ENCODE measurements around the gene MAPKBP1. TPM values are rescaled to one million over a fixed set of nuclear protein-coding genes. Genes with fewer than 3 reads are reported as not detected.

The MAPKBP1 gene
- total and polyA plus RNA-seq, 2 of the 13 experiments (the other 11 are each of a cell fraction or from before 2014, with no cell fraction given), result 3.0 to 7.3 TPM

DNA sequence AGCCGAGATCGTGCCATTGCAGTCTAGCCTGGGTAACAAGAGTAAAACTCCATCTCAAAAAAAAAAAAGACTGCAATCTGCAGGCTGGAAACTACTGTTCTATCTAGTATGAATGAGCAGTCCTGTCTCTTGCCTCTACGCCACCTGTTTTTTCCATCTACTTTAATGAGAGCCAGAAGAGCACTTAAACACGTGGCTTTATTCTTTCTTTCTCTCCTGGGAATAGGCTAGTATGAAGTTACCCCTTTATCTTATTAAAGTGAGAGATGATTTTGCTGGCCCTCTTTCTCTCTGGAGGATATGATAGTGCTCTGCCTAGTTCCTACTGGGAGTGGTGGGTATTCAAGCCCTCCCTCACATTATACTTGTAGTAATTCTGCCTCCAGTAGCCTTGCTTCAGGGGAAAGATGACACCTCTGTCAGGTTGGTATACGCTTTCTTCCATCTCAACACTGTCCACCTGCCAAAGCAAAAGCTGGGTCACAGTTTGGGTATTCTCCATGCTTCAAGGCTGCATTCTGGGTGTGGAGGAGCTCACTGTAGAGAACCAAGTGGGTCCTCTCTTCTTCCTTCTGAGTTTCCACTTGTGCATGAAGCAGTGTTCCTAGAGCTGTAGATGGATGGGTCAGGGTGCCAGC lies 17.8 kb downstream of the MAPKBP1 start:
- Histone ChIP-seq H3K4me3 (replicated peaks in 1 of 3; ENCODE audit: insufficient read depth in 1 of 3, low read depth in 2 of 3, low read length in 3 of 3) (no peak overlapping the region), H3K9me3 (ENCODE audit: low read length) (no peaks in the 10 kb centered on the region), H3K4me2 (ENCODE audit: low read depth, low read length) (no peak overlapping the region), H2AFZ (ENCODE audit: low read length) (no peak overlapping the region), H3K27me3 (ENCODE audit: control insufficient read depth in 1 of 2, insufficient read depth in 2 of 2, low read length in 2 of 2) (no peaks in the 10 kb centered on the region), H3K4me1 (ENCODE audit: insufficient read depth, low read length) (peaks cover 47% of the 10 kb centered on the region), H3K27ac (ENCODE audit: extremely low read length, insufficient read depth, low read length) (no peak overlapping the region), H3K9ac (ENCODE audit: insufficient read depth, low read depth, low read length) (no peak overlapping the region), H4K20me1 (ENCODE audit: insufficient read depth, low read length) (no peaks in the 10 kb centered on the region), H3K36me3 (replicated peaks in 1 of 2; ENCODE audit: control insufficient read depth in 1 of 2, insufficient read depth in 2 of 2, low read length in 2 of 2) (no peaks in the 10 kb centered on the region), H3K79me2 (ENCODE audit: insufficient read depth, low read length) (peaks cover 2% of the 10 kb centered on the region)
- CTCF ChIA-PET (ENCODE audit: low intra/inter-chr PET ratio, low total read pairs), result no interaction called here
- WGBS (ENCODE audit: low lambda C conversion rate), result 97% methylated on average over 5 of the region's 5 CpGs
- FAIRE-seq (no peak), ATAC-seq (no peak), DNase-seq (ENCODE audit: low spot score) (no peak)
- BruUV-seq (replicated peaks), result no TSS peak
- no peak for TF ChIP-seq MED8 (CRISPR knock-in tag; IDR thresholded peaks at IDR 0.05; ENCODE audit: insufficient replicate concordance)
- TF ChIP-seq, protein P1, sequence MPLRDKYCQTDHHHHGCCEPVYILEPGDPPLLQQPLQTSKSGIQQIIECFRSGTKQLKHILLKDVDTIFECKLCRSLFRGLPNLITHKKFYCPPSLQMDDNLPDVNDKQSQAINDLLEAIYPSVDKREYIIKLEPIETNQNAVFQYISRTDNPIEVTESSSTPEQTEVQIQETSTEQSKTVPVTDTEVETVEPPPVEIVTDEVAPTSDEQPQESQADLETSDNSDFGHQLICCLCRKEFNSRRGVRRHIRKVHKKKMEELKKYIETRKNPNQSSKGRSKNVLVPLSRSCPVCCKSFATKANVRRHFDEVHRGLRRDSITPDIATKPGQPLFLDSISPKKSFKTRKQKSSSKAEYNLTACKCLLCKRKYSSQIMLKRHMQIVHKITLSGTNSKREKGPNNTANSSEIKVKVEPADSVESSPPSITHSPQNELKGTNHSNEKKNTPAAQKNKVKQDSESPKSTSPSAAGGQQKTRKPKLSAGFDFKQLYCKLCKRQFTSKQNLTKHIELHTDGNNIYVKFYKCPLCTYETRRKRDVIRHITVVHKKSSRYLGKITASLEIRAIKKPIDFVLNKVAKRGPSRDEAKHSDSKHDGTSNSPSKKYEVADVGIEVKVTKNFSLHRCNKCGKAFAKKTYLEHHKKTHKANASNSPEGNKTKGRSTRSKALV (CRISPR knock-in tag; IDR thresholded peaks at IDR 0.05), result no peak
- TF ChIP-seq ZBTB42 (CRISPR knock-in tag; IDR thresholded peaks at IDR 0.05), result no peak
- in situ Hi-C loops (cut with HindIII; ENCODE audit: extremely low pct_ligation_motif_present, low pct_unique_long_range_greater_than_20kb), result no loop called here
- intact Hi-C loops (cut with micrococcal nuclease; ENCODE audit: unreplicated experiment), result no loop called here
- POLR2A ChIA-PET, result no interaction called here

DNA sequence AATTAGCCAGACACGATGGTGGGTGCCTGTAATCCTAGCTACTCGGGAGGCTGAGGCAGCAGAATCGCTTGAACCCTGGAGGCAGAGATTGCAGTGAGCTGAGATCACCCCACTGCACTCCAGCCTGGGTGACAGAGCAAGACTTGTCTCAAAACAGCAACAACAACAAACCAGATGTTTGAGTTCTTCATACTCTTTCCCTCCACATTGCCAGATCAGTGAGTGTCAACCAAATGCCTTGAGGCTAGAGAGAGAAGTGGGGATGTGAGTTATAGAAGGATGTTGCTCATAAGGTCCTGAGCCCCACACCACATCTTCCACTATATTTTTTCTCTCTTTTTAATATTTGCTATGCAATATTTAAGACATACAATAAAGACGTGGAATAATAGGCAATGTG lies 19.8 kb downstream of the MAPKBP1 start:
- Histone ChIP-seq H3K4me3 (replicated peaks in 1 of 3; ENCODE audit: insufficient read depth in 1 of 3, low read depth in 2 of 3, low read length in 3 of 3) (no peak overlapping the region), H4K20me1 (ENCODE audit: insufficient read depth, low read length) (no peaks in the 10 kb centered on the region), H3K27me3 (ENCODE audit: control insufficient read depth in 1 of 2, insufficient read depth in 2 of 2, low read length in 2 of 2) (no peaks in the 10 kb centered on the region), H3K4me2 (ENCODE audit: low read depth, low read length) (no peak overlapping the region), H3K9ac (ENCODE audit: insufficient read depth, low read depth, low read length) (no peak overlapping the region), H3K9me3 (ENCODE audit: low read length) (no peaks in the 10 kb centered on the region), H3K79me2 (ENCODE audit: insufficient read depth, low read length) (peaks cover 2% of the 10 kb centered on the region), H3K36me3 (replicated peaks in 1 of 2; ENCODE audit: control insufficient read depth in 1 of 2, insufficient read depth in 2 of 2, low read length in 2 of 2) (no peaks in the 10 kb centered on the region), H3K27ac (ENCODE audit: extremely low read length, insufficient read depth, low read length) (no peak overlapping the region), H3K4me1 (ENCODE audit: insufficient read depth, low read length) (peaks cover 55% of the 10 kb centered on the region), H2AFZ (ENCODE audit: low read length) (no peak overlapping the region)
- BruUV-seq (replicated peaks), result no TSS peak
- intact Hi-C loops (cut with micrococcal nuclease; ENCODE audit: unreplicated experiment), result no loop called here
- 80% methylated on average over 4 of the region's 4 CpGs for WGBS (ENCODE audit: low lambda C conversion rate)
- POLR2A ChIA-PET, result no interaction called here
- DNase-seq (ENCODE audit: low spot score), result no peak
- ATAC-seq, result no peak
- CTCF ChIA-PET (ENCODE audit: low intra/inter-chr PET ratio, low total read pairs), result no interaction called here
- in situ Hi-C loops (cut with HindIII; ENCODE audit: extremely low pct_ligation_motif_present, low pct_unique_long_range_greater_than_20kb), result no loop called here
- FAIRE-seq, result no peak
- TF ChIP-seq, protein P2, sequence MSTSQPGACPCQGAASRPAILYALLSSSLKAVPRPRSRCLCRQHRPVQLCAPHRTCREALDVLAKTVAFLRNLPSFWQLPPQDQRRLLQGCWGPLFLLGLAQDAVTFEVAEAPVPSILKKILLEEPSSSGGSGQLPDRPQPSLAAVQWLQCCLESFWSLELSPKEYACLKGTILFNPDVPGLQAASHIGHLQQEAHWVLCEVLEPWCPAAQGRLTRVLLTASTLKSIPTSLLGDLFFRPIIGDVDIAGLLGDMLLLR (CRISPR knock-in tag; IDR thresholded peaks at IDR 0.05), result no peak
- TF ChIP-seq ATRX (CRISPR knock-in tag; IDR thresholded peaks at IDR 0.05; ENCODE audit: borderline replicate concordance) (no peak), HOXA3 (CRISPR knock-in tag; IDR thresholded peaks at IDR 0.05) (no peak), SP2 (CRISPR knock-in tag; IDR thresholded peaks at IDR 0.05) (no peak), ZKSCAN5 (CRISPR knock-in tag; IDR thresholded peaks at IDR 0.05) (no peak), HOXA9 (CRISPR knock-in tag; IDR thresholded peaks at IDR 0.05; ENCODE audit: borderline replicate concordance) (no peak), RBM39 (IDR thresholded peaks at IDR 0.05; ENCODE audit: low read depth, low read length, poor library complexity, severe bottlenecking) (no peak), FOXA3 (CRISPR knock-in tag; IDR thresholded peaks at IDR 0.05) (no peak), SMAD3 (CRISPR knock-in tag; IDR thresholded peaks at IDR 0.05) (no peak)
- TF ChIP-seq, protein P3, sequence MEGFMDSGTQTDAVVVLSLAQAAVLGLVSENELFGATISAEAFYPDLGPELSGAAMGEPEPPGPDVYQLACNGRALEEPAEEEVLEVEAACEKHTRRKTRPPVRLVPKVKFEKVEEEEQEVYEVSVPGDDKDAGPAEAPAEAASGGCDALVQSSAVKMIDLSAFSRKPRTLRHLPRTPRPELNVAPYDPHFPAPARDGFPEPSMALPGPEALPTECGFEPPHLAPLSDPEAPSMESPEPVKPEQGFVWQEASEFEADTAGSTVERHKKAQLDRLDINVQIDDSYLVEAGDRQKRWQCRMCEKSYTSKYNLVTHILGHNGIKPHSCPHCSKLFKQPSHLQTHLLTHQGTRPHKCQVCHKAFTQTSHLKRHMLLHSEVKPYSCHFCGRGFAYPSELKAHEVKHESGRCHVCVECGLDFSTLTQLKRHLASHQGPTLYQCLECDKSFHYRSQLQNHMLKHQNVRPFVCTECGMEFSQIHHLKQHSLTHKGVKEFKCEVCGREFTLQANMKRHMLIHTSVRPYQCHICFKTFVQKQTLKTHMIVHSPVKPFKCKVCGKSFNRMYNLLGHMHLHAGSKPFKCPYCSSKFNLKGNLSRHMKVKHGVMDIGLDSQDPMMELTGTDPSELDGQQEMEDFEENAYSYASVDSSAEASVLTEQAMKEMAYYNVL (CRISPR knock-in tag; IDR thresholded peaks at IDR 0.05; ENCODE audit: borderline replicate concordance), result no peak
